Uterus (tissue), 4 donors: Measurements from ENCODE around the gene OR56A3. TPM values are rescaled to one million over a fixed set of nuclear protein-coding genes. Genes with fewer than 3 reads are reported as not detected.

ENCODE experiments used
- DNase-seq, 2 donors: peaks; one replicate each; pipeline ENCODE4 v3.0.0-alpha.2; 2019 to 2020
- H3K27ac ChIP-seq, 2 donors: fragments of 200-600 bp; sonication (generic); 1 replicate in 1 of 2; 2 replicates in 1 of 2; pipeline ENCODE4 v1.5.1; 2016 to 2018
- H3K27me3 ChIP-seq, 2 donors: fragments of 200-600 bp; sonication (generic); one replicate each; pipeline ENCODE4 v1.5.1; 2018 to 2019; ENCODE audit warnings: control low read depth in 1 of 2
- H3K36me3 ChIP-seq, 2 donors: fragments of 200-600 bp; sonication (generic); one replicate each; pipeline ENCODE4 v1.5.1; 2019; ENCODE audit warnings: control low read depth in 1 of 2
- H3K4me1 ChIP-seq, 2 donors: fragments of 200-600 bp; sonication (generic); one replicate each; pipeline ENCODE4 v1.5.1; 2018 to 2019; ENCODE audit warnings: control low read depth in 1 of 2
- H3K4me3 ChIP-seq, 2 donors: fragments of 200-600 bp; sonication (generic); 1 replicate in 1 of 2; 2 replicates in 1 of 2; pipeline ENCODE4 v1.5.1; 2018 to 2019; ENCODE audit warnings: mild to moderate bottlenecking in 1 of 2
- H3K9me3 ChIP-seq, 2 donors: fragments of 200-600 bp; sonication (generic); one replicate each; pipeline ENCODE4 v1.5.1; 2019; ENCODE audit warnings: control low read depth in 1 of 2
- CTCF ChIP-seq, 4 experiments: fragments of 200-600 bp in 2 of 4; fragments of 450-650 bp in 2 of 4; sonication (generic) in 2 of 4; IDR thresholded peaks; one replicate each; pipeline ENCODE4 v1.5.1; 2016 to 2019; ENCODE audit warnings: antibody characterized with exemption in 4 of 4, mild to moderate bottlenecking in 2 of 4, moderate library complexity in 1 of 4
- POLR2A ChIP-seq, 2 donors: fragments of 450-650 bp; IDR thresholded peaks; one replicate each; pipeline ENCODE4 v1.6.1; 2016; ENCODE audit warnings: antibody characterized with exemption in 2 of 2, mild to moderate bottlenecking in 1 of 2, moderate library complexity in 1 of 2
- intact Hi-C: fragments of 100-400 bp; cut with DNase I; formaldehyde crosslinking; loops from one replicate; pipeline ENCODE4 v1.15.1; 2023; ENCODE audit warnings: low total_unique reads
- total RNA-seq, 4 donors: library from RNA; depleted of rRNA in 3 of 4; stranded (reverse); fragments of >200 nt in 3 of 4; gene quantifications; one replicate each; pipeline versions ENCODE4 v1.1.0 to v1.2.4, GENCODE V29; 2014 to 2023
- donor health status: DM: yes; HTN: yes; CAD: no.

The OR56A3 gene
- total RNA-seq: not detected

DNA sequence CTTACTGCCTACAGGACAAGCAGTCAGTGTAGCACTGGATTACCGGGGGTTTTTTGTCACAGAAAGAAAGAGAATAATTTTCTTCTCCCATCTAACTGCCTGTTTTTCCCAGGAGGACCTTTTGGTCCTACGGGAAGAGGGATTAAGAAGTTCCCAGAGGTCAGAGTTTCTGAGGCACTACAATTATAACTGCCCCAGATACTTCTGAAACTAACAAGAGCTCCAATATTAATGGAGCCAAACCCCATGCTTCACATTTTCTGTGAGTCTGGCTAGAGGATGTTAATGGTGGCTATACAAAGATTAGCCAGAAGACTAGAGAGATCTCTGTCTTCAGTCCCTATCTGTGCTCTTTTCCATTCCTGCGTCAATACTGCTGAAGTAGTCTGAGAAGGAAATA is at the start of gene OR56A3:
Gene OR56A3 (plus strand): TSS at position 301 of the 400 bp plus-strand sequence. CDS start 5,096 bp downstream, outside the sequence.
- TF ChIP-seq POLR2A (IDR thresholded peaks at IDR 0.05) (no peak), CTCF (IDR thresholded peaks at IDR 0.05) (no peak)
- Histone ChIP-seq H3K4me3 (no peak within 1 kb of the TSS), H3K27ac (no peak within 1 kb of the TSS), H3K9me3 (no peaks in the 10 kb centered on the region), H3K27me3 (no peaks in the 10 kb centered on the region), H3K36me3 (no peaks in the 10 kb centered on the region), H3K4me1 (no peaks in the 10 kb centered on the region)
- intact Hi-C loops: no loop called here
- DNase-seq: no peak

DNA sequence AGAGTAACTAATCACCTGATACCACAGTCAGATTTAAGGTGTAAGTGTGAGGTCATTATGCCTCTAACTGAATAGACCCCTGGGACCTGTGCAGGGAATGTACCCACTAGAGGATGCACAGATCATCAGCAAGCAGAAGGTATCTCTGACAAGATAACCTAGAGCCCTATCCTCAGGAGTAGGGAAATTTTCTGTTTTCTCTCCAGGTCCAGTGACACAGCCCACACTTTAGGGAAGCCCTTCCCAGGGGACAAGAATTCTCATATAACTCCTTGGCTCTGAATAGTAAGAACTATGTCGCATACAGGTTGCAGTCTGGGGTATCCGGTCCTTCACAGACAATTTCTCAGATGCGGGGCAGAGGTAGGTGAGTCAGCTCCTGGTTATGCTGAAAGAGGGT is 49.1 kb upstream of the OR56A3 start, which contains the start of gene OR52E5:
Gene OR52E5 (plus strand): TSS at position 301 of the 400 bp plus-strand sequence. CDS start 7,569 bp downstream, outside the sequence.
- H3K36me3 ChIP-seq: no peaks in the 10 kb centered on the region
- intact Hi-C loops: no loop called here
- H3K9me3 ChIP-seq: no peaks in the 10 kb centered on the region
- H3K4me1 ChIP-seq: no peaks in the 10 kb centered on the region
- no peak within 1 kb of the TSS for H3K27ac ChIP-seq
- no peak for DNase-seq
- no peaks in the 10 kb centered on the region for H3K27me3 ChIP-seq
- TF ChIP-seq CTCF (IDR thresholded peaks at IDR 0.05): no peak
- TF ChIP-seq POLR2A (IDR thresholded peaks at IDR 0.05): no peak
- no peak within 1 kb of the TSS for H3K4me3 ChIP-seq

- TF ChIP-seq POLR2A (IDR thresholded peaks at IDR 0.05): no peak
- no peak for TF ChIP-seq CTCF (IDR thresholded peaks at IDR 0.05)
- no peaks in the 10 kb centered on the region for H3K36me3 ChIP-seq
These were observed 42.5 kb upstream of the OR56A3 start for GRCh38 chr11:5899534-5899933.

DNA sequence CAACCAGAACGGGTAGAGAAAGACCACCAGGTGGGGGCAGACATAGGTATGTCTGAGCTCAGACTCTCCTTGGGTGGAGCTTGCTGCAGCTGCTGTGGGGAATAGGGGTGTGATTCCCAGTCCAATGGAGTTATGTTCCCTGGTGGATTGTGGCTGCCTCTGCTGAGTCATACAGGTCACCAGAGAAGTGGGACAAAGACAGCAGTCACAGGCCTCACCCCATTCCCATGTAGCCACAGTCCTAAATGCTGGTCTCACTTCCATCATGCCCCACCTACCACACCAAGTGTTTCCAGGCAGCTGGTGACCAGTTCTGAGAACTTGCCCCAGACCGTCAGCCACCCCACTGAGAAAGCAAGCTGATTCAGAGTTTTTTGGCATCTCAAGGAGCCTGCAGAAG is 31.5 kb upstream of the OR56A3 start:
- H3K27ac ChIP-seq: no peak overlapping the region
- DNase-seq: no peak
- no peaks in the 10 kb centered on the region for H3K4me1 ChIP-seq
- intact Hi-C loops: no loop called here
- no peak overlapping the region for H3K4me3 ChIP-seq
- no peaks in the 10 kb centered on the region for H3K27me3 ChIP-seq
- TF ChIP-seq POLR2A (IDR thresholded peaks at IDR 0.05): no peak
- TF ChIP-seq CTCF (IDR thresholded peaks at IDR 0.05): no peak
- H3K36me3 ChIP-seq: no peaks in the 10 kb centered on the region
- H3K9me3 ChIP-seq: no peaks in the 10 kb centered on the region

More at GRCh38 chr11:5899534-5899933, 42.5 kb upstream of the OR56A3 start:
- Histone ChIP-seq H3K4me3 (no peak overlapping the region), H3K27ac (no peak overlapping the region), H3K27me3 (no peaks in the 10 kb centered on the region), H3K9me3 (no peaks in the 10 kb centered on the region), H3K4me1 (no peaks in the 10 kb centered on the region)
- DNase-seq: no peak
- intact Hi-C loops: no loop called here

- Histone ChIP-seq H3K4me3 (no peak overlapping the region), H3K27ac (no peak overlapping the region), H3K9me3 (no peaks in the 10 kb centered on the region), H3K27me3 (no peaks in the 10 kb centered on the region), H3K4me1 (no peaks in the 10 kb centered on the region), H3K36me3 (no peaks in the 10 kb centered on the region)
- TF ChIP-seq CTCF (IDR thresholded peaks at IDR 0.05) (no peak), POLR2A (IDR thresholded peaks at IDR 0.05) (no peak)
- intact Hi-C loops: no loop called here
- DNase-seq: no peak
These were observed 19.2 kb upstream of the OR56A3 start for GRCh38 chr11:5922749-5923426.
